Left ventricle myocardium inferior (tissue), 1 donor: Measurements from ENCODE around the gene FBXO24. TPM values are rescaled to one million over a fixed set of nuclear protein-coding genes. Genes with fewer than 3 reads are reported as not detected.

ENCODE experiments used
- DNase-seq: peaks from one replicate; pipeline ENCODE4 v3.0.0-alpha.2; 2020
- H3K27ac ChIP-seq: fragments of 200-600 bp; replicated peaks from 2 replicates; pipeline ENCODE4 v1.8.0; 2021
- H3K27me3 ChIP-seq: fragments of 200-600 bp; 2 replicates; pipeline ENCODE4 v1.8.0; 2021; ENCODE audit warnings: low read depth
- H3K36me3 ChIP-seq: fragments of 200-600 bp; 2 replicates; pipeline ENCODE4 v1.8.0; 2021
- H3K4me1 ChIP-seq: fragments of 200-600 bp; 2 replicates; pipeline ENCODE4 v1.8.0; 2021
- H3K4me3 ChIP-seq: fragments of 200-600 bp; 2 replicates; pipeline ENCODE4 v1.8.0; 2021; ENCODE audit warnings: mild to moderate bottlenecking, moderate library complexity
- H3K9me3 ChIP-seq: fragments of 200-600 bp; replicated peaks from 2 replicates; pipeline ENCODE4 v1.8.0; 2021
- CTCF ChIP-seq: fragments of 200-600 bp; IDR thresholded peaks from 2 replicates; pipeline ENCODE4 v1.8.0; 2021; ENCODE audit warnings: antibody characterized with exemption, mild to moderate bottlenecking, borderline replicate concordance
- intact Hi-C: fragments of 100-400 bp; cut with micrococcal nuclease; formaldehyde crosslinking; loops from one replicate; pipeline ENCODE4 v1.11.0; 2022
- total RNA-seq: library from RNA; stranded (reverse); fragmentation: NEBNext Ultra II Directional; extraction: Animal tissue kit (Norgen Biotek cat#: 25700); gene quantifications from one replicate; pipeline ENCODE4 v1.2.1, GENCODE V29; 2021
- donor health status: DM: no; HTN: yes; CAD: no; lungs with severe emphysema.

The FBXO24 gene
- total RNA-seq, 1 donor from 2014 or later: 0.25 TPM

GRCh38 chr7:100620239-100620638, 34.1 kb downstream of the FBXO24 start:
- H3K4me3 ChIP-seq: no peak overlapping the region
- no peak overlapping the region for H3K27ac ChIP-seq
- intact Hi-C loops: no loop called here
- no peak for DNase-seq
- no peaks in the 10 kb centered on the region for H3K4me1 ChIP-seq
- TF ChIP-seq CTCF: no peak
- no peaks in the 10 kb centered on the region for H3K36me3 ChIP-seq
- no peaks in the 10 kb centered on the region for H3K27me3 ChIP-seq
- no peaks in the 10 kb centered on the region for H3K9me3 ChIP-seq

DNA sequence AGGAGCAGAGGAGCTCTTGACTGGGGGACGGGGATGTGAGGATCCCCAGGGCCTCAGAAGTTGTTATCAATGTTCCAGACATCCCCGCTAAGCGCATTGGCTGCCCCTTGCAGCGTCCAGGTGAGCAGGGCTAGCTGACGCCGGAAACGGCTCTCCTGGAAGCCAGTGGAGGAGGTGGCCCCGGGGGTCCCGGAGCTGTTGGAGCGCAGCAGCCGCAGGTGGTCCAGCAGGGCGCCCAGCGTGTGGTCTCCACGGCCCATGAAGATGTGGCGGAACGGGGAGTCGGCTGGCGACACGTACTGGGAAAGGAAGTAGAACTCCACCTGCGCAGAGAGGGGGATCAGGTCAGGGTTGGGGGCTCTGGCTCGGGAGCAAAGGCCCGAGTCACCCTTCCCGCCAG, 34.7 kb downstream of the FBXO24 start:
- no peak for DNase-seq
- no peaks in the 10 kb centered on the region for H3K27me3 ChIP-seq
- TF ChIP-seq CTCF: no peak
- intact Hi-C loops: no loop called here
- H3K9me3 ChIP-seq: no peaks in the 10 kb centered on the region
- H3K27ac ChIP-seq: no peak overlapping the region
- no peak overlapping the region for H3K4me3 ChIP-seq
- H3K4me1 ChIP-seq: no peaks in the 10 kb centered on the region
- H3K36me3 ChIP-seq: no peaks in the 10 kb centered on the region

DNA sequence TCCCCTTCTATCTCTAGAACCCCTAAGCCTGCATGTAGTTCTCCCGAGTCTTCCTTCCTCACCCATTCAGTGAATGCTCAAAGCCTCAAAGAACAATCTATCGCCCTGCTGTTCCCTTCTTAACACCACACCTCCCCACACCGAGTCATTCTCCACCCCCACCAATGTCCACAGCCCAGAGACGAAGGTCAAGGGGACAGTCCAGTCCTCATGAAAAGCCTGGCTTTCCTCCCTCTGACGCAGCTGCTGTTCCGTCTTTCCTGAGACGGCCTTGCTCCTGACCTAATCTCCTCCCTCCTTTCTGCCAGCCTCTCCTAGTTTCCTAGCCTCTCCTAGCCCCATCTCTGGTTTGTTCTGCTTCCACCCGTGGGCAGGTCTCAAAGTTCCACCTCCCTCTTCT, 35.4 kb downstream of the FBXO24 start:
- no peaks in the 10 kb centered on the region for H3K27me3 ChIP-seq
- no peaks in the 10 kb centered on the region for H3K9me3 ChIP-seq
- H3K4me3 ChIP-seq: no peak overlapping the region
- peaks cover under 1% of the 10 kb centered on the region for H3K4me1 ChIP-seq
- H3K36me3 ChIP-seq: no peaks in the 10 kb centered on the region
- no peak for TF ChIP-seq CTCF
- H3K27ac ChIP-seq: no peak overlapping the region
- intact Hi-C loops: no loop called here
- no peak for DNase-seq

- DNase-seq: no peak
- Histone ChIP-seq H3K9me3 (no peaks in the 10 kb centered on the region), H3K4me1 (peaks cover 5% of the 10 kb centered on the region), H3K27ac (no peak overlapping the region), H3K27me3 (peaks cover 18% of the 10 kb centered on the region), H3K4me3 (no peak overlapping the region), H3K36me3 (no peaks in the 10 kb centered on the region)
- intact Hi-C loops: no loop called here
- no peak for TF ChIP-seq CTCF
These were observed 38.1 kb downstream of the FBXO24 start for GRCh38 chr7:100623951-100624824.

DNA sequence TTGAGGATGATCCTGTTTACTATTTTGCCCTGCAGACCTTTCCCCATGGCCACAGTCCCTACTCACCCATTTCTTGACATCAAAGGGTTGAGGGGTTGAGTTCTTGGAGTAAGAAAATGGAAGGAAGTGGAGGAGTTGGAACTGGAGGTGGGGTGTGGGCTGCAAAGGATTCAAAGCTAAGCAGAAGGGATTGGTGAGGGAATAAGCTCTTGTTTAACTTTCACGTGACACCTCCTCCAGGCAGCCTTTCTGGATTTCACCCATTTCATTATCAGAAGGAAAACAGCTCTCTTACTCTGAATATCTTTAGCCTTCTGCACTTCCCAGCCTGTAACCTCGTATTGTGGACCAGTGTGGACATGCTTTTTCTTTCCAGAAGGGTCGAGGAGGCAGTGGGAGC, 39.9 kb downstream of the FBXO24 start:
- intact Hi-C loops: no loop called here
- Histone ChIP-seq H3K4me1 (peaks cover 5% of the 10 kb centered on the region), H3K27ac (no peak overlapping the region), H3K4me3 (peak overlapping the region; percentile 53), H3K9me3 (no peaks in the 10 kb centered on the region), H3K36me3 (no peaks in the 10 kb centered on the region), H3K27me3 (peaks cover 26% of the 10 kb centered on the region)
- no peak for DNase-seq
- TF ChIP-seq CTCF: no peak
